CD14-positive monocyte (primary cell): ENCODE measurements around the gene AP1B1. TPM values are rescaled to one million over a fixed set of nuclear protein-coding genes. Genes with fewer than 3 reads are reported as not detected.

Experiments used
- DNase-seq, 3 donors: peaks; one replicate each; pipeline ENCODE4 v3.0.0-alpha.2; 2011 to 2022
- H2AFZ ChIP-seq: 2 replicates; pipeline ENCODE4 v1.6.0; 2012; ENCODE audit warnings: mild to moderate bottlenecking, low read depth, low read length, inconsistent platforms; ENCODE audit not compliant: insufficient read depth, poor library complexity, severe bottlenecking
- H3K27ac ChIP-seq, 2 donors: 1 replicate in 1 of 2; 2 replicates in 1 of 2; pipeline ENCODE4 v1.5.1; 2012 to 2013; ENCODE audit warnings: low read length in 2 of 2, control low read depth in 1 of 2, inconsistent platforms in 1 of 2, low read depth in 1 of 2, mild to moderate bottlenecking in 1 of 2
- H3K27me3 ChIP-seq, 2 donors: one replicate each; pipeline versions ENCODE4 v1.6.0 to v1.6.1; 2011 to 2013; ENCODE audit warnings: low read length in 2 of 2; ENCODE audit not compliant: control insufficient read depth in 2 of 2, insufficient read depth in 2 of 2
- H3K36me3 ChIP-seq, 2 donors: replicated peaks in 1 of 2; 1 replicate in 1 of 2; 2 replicates in 1 of 2; pipeline versions ENCODE4 v1.5.1 to v1.6.1; 2012 to 2013; ENCODE audit warnings: low read length in 2 of 2, control low read depth in 1 of 2, inconsistent platforms in 1 of 2, mild to moderate bottlenecking in 1 of 2; ENCODE audit not compliant: insufficient read depth in 2 of 2, control insufficient read depth in 1 of 2
- H3K4me1 ChIP-seq, 2 donors: 1 replicate in 1 of 2; 2 replicates in 1 of 2; pipeline versions ENCODE4 v1.5.1 to v1.6.1; 2012 to 2013; ENCODE audit warnings: low read length in 2 of 2, control low read depth in 1 of 2, inconsistent platforms in 1 of 2, mild to moderate bottlenecking in 1 of 2, moderate library complexity in 1 of 2; ENCODE audit not compliant: insufficient read depth in 2 of 2, control insufficient read depth in 1 of 2
- H3K4me2 ChIP-seq: replicated peaks from 2 replicates; pipeline ENCODE3; 2012; ENCODE audit warnings: low read length, moderate library complexity, mild to moderate bottlenecking; ENCODE audit not compliant: poor library complexity, severe bottlenecking; ENCODE audit errors: extremely low read depth
- H3K4me3 ChIP-seq, 3 experiments: fragments of 200-600 bp in 1 of 3; sonication (generic) in 1 of 3; replicated peaks in 1 of 3; 1 replicate in 2 of 3; 2 replicates in 1 of 3; pipeline ENCODE4 v1.5.1; 2011 to 2013; ENCODE audit warnings: low read length in 3 of 3, mild to moderate bottlenecking in 3 of 3, control low read depth in 2 of 3, low read depth in 2 of 3, inconsistent platforms in 1 of 3, moderate library complexity in 1 of 3
- H3K79me2 ChIP-seq: 2 replicates; pipeline ENCODE4 v1.6.0; 2012; ENCODE audit warnings: mild to moderate bottlenecking, control low read depth, inconsistent platforms, low read length, moderate library complexity; ENCODE audit not compliant: insufficient read depth
- H3K9ac ChIP-seq: 2 replicates; pipeline ENCODE4 v1.6.0; 2017; ENCODE audit warnings: low read length, mild to moderate bottlenecking; ENCODE audit not compliant: insufficient read depth, poor library complexity, severe bottlenecking
- H3K9me3 ChIP-seq, 2 donors: replicated peaks in 1 of 2; 1 replicate in 1 of 2; 2 replicates in 1 of 2; pipeline versions ENCODE4 v1.5.1 to v1.6.1; 2012 to 2013; ENCODE audit warnings: low read length in 2 of 2, control low read depth in 1 of 2; ENCODE audit not compliant: control insufficient read depth in 1 of 2, insufficient read depth in 1 of 2
- H4K20me1 ChIP-seq: 2 replicates; pipeline ENCODE4 v1.6.0; 2012; ENCODE audit warnings: mild to moderate bottlenecking, low read length, control low read depth, moderate library complexity; ENCODE audit not compliant: insufficient read depth
- H3K27ac Mint-ChIP-seq, 7 donors: one replicate each; pipeline ENCODE4 v1.8.0; 2020; ENCODE audit warnings: mild to moderate bottlenecking in 7 of 7, mixed read lengths in 7 of 7, moderate library complexity in 6 of 7, inconsistent platforms in 2 of 7
- H3K27me3 Mint-ChIP-seq, 3 donors: one replicate each; pipeline ENCODE4 v1.8.0; 2021 to 2022; ENCODE audit warnings: low read depth in 3 of 3, mild to moderate bottlenecking in 3 of 3, mixed read lengths in 3 of 3, moderate library complexity in 3 of 3, inconsistent platforms in 1 of 3
- H3K36me3 Mint-ChIP-seq, 2 donors: one replicate each; pipeline ENCODE4 v1.8.0; 2020; ENCODE audit warnings: mixed read lengths in 2 of 2, inconsistent platforms in 1 of 2, mild to moderate bottlenecking in 1 of 2
- H3K4me1 Mint-ChIP-seq: one replicate; pipeline ENCODE4 v1.8.0; 2020; ENCODE audit warnings: mild to moderate bottlenecking, mixed read lengths
- H3K4me3 Mint-ChIP-seq, 2 donors: one replicate each; pipeline ENCODE4 v1.8.0; 2020; ENCODE audit warnings: mild to moderate bottlenecking in 2 of 2, mixed read lengths in 2 of 2, moderate library complexity in 1 of 2
- H3K9me3 Mint-ChIP-seq, 7 donors: one replicate each; pipeline ENCODE4 v1.8.0; 2020 to 2022; ENCODE audit warnings: mixed read lengths in 7 of 7, mild to moderate bottlenecking in 6 of 7, moderate library complexity in 6 of 7, inconsistent platforms in 2 of 7
- WGBS: methylation state at CpG from one replicate; pipeline ENCODE4 v1.1.5; 2013; ENCODE audit warnings: missing lambda C conversion rate; ENCODE audit not compliant: insufficient coverage; 5-methylcytosine and 5-hydroxymethylcytosine counted together
- intact Hi-C, 2 donors: fragments of 100-400 bp; cut with micrococcal nuclease; formaldehyde crosslinking; loops; one replicate each; pipeline versions ENCODE4 v1.15.0 to v1.15.1; 2023
- polyA plus RNA-seq, 3 donors: library from polyadenylated mRNA; depleted of rRNA in 1 of 3; unstranded in 2 of 3; stranded (reverse) in 1 of 3; fragments of 300-500 nt in 2 of 3; fragments of >200 nt in 1 of 3; fragmentation: Illumina TruSeq in 2 of 3; gene quantifications; 1 replicate in 2 of 3; 2 replicates in 1 of 3; pipeline ENCODE4 v1.2.3, GENCODE V29; 2012 to 2021
- TF ChIP-seq, protein P1 (sequence below): fragments of 200-600 bp; IDR thresholded peaks from one replicate; pipeline ENCODE4 v1.8.0; 2022; ENCODE audit warnings: antibody characterized with exemption, mild to moderate bottlenecking

Gene AP1B1
- polyA plus RNA-seq, 3 donors: 29.0 to 102 (median 40.3) TPM

GRCh38 chr22:29341849-29342127 is 46.6 kb downstream of the AP1B1 start:
- peaks cover 0 to 3% (median 0%) of the 10 kb centered on the region in 3 donors for H3K27me3 Mint-ChIP-seq
- no peak overlapping the region for H2AFZ ChIP-seq
- H3K36me3 ChIP-seq: peaks cover 91 to 100% of the 10 kb centered on the region in 2 donors
- H3K9ac ChIP-seq: no peak overlapping the region
- no peak overlapping the region for H3K4me2 ChIP-seq
- peak overlapping the region in 1 of 2 donors; percentile 5 for H3K27ac ChIP-seq
- peak overlapping the region in 1 of 7 donors; percentile 11 for H3K27ac Mint-ChIP-seq
- intact Hi-C loops: no loop called here
- no peaks in the 10 kb centered on the region for H3K27me3 ChIP-seq
- H3K79me2 ChIP-seq: no peaks in the 10 kb centered on the region
- 82% methylated on average over 2 of the region's 2 CpGs for WGBS
- H3K9me3 ChIP-seq: no peaks in the 10 kb centered on the region
- TF ChIP-seq, protein P1, sequence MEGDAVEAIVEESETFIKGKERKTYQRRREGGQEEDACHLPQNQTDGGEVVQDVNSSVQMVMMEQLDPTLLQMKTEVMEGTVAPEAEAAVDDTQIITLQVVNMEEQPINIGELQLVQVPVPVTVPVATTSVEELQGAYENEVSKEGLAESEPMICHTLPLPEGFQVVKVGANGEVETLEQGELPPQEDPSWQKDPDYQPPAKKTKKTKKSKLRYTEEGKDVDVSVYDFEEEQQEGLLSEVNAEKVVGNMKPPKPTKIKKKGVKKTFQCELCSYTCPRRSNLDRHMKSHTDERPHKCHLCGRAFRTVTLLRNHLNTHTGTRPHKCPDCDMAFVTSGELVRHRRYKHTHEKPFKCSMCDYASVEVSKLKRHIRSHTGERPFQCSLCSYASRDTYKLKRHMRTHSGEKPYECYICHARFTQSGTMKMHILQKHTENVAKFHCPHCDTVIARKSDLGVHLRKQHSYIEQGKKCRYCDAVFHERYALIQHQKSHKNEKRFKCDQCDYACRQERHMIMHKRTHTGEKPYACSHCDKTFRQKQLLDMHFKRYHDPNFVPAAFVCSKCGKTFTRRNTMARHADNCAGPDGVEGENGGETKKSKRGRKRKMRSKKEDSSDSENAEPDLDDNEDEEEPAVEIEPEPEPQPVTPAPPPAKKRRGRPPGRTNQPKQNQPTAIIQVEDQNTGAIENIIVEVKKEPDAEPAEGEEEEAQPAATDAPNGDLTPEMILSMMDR: no peak
- no peaks in the 10 kb centered on the region for H3K4me1 ChIP-seq
- H3K4me3 Mint-ChIP-seq: no peak overlapping the region
- DNase-seq: no peak
- no peaks in the 10 kb centered on the region for H3K9me3 Mint-ChIP-seq
- no peaks in the 10 kb centered on the region for H3K4me1 Mint-ChIP-seq
- H4K20me1 ChIP-seq: peaks cover 45% of the 10 kb centered on the region
- H3K4me3 ChIP-seq: no peak overlapping the region
- H3K36me3 Mint-ChIP-seq: peaks cover 93 to 100% of the 10 kb centered on the region in 2 donors

GRCh38 chr22:29341056-29341848 is 47.1 kb downstream of the AP1B1 start:
- peaks cover 42% of the 10 kb centered on the region for H4K20me1 ChIP-seq
- TF ChIP-seq, protein P1: no peak
- 98% methylated on average over 20 of the region's 25 CpGs for WGBS

More at GRCh38 chr22:29341056-29341848, 47.1 kb downstream of the AP1B1 start:
- H3K4me3 ChIP-seq: no peak overlapping the region
- DNase-seq: no peak
- Mint-ChIP-seq H3K27ac (no peak overlapping the region), H3K36me3 (peaks cover 90 to 100% of the 10 kb centered on the region in 2 donors), H3K4me3 (no peak overlapping the region), H3K27me3 (peaks cover 0 to 3% (median 0%) of the 10 kb centered on the region in 3 donors), H3K4me1 (no peaks in the 10 kb centered on the region), H3K9me3 (no peaks in the 10 kb centered on the region)
- intact Hi-C loops: no loop called here
- H3K36me3 ChIP-seq: peaks cover 91 to 100% of the 10 kb centered on the region in 2 donors
- no peak overlapping the region for H3K4me2 ChIP-seq
- no peak overlapping the region for H3K9ac ChIP-seq
- H3K79me2 ChIP-seq: no peaks in the 10 kb centered on the region
- no peaks in the 10 kb centered on the region for H3K9me3 ChIP-seq
- H3K4me1 ChIP-seq: no peaks in the 10 kb centered on the region
- H3K27ac ChIP-seq: no peak overlapping the region
- no peaks in the 10 kb centered on the region for H3K27me3 ChIP-seq
- no peak overlapping the region for H2AFZ ChIP-seq
